Measurements from ENCODE around the gene MRPL50.

MRPL50 gene

GRCh38 chr9:101398068-101398929 lies at the start of gene MRPL50, which contains the start of gene ZNF189:
Gene MRPL50 (minus strand): TSS chr9:101398618. CDS start chr9:101398592, 26 bp downstream.
Gene ZNF189 (plus strand): TSS chr9:101398851. CDS start chr9:101399157, 306 bp downstream.
- Mint-ChIP-seq H3K27ac (peak within 1 kb of the TSS; percentile 99), H3K9me3 (peaks cover 39% of the 10 kb centered on the region), H3K4me3 (peak within 1 kb of the TSS; percentile 99), H3K36me3 (ENCODE audit: low read depth) (peaks cover 73% of the 10 kb centered on the region), H3K27me3 (ENCODE audit: low read depth) (no peaks in the 10 kb centered on the region), H3K4me1 (ENCODE audit: low read depth) (peaks cover 40% of the 10 kb centered on the region)
- DNase-seq (ENCODE audit: low spot score) = peak; percentile 97

GRCh38 chr9:101446732-101447131 lies 48.3 kb upstream of the MRPL50 start:
- no peak overlapping the region for H3K27ac Mint-ChIP-seq

GRCh38 chr9:101445353-101446029 lies 47.1 kb upstream of the MRPL50 start:
- H3K36me3 Mint-ChIP-seq (ENCODE audit: low read depth) = no peaks in the 10 kb centered on the region
- peaks cover 35% of the 10 kb centered on the region for H3K27me3 Mint-ChIP-seq (ENCODE audit: low read depth)
- H3K9me3 Mint-ChIP-seq = no peaks in the 10 kb centered on the region
- no peak overlapping the region for H3K4me3 Mint-ChIP-seq
- H3K4me1 Mint-ChIP-seq (ENCODE audit: low read depth) = peaks cover 9% of the 10 kb centered on the region
- DNase-seq (ENCODE audit: low spot score) = no peak
- H3K27ac Mint-ChIP-seq = no peak overlapping the region

More at GRCh38 chr9:101446732-101447131, 48.3 kb upstream of the MRPL50 start:
- DNase-seq (ENCODE audit: low spot score) = no peak
- no peaks in the 10 kb centered on the region for H3K9me3 Mint-ChIP-seq
- no peaks in the 10 kb centered on the region for H3K36me3 Mint-ChIP-seq (ENCODE audit: low read depth)
- H3K4me3 Mint-ChIP-seq = no peak overlapping the region
- H3K4me1 Mint-ChIP-seq (ENCODE audit: low read depth) = peaks cover 9% of the 10 kb centered on the region
- peaks cover 40% of the 10 kb centered on the region for H3K27me3 Mint-ChIP-seq (ENCODE audit: low read depth)

- no peak overlapping the region for H3K27ac Mint-ChIP-seq
- no peak for DNase-seq (ENCODE audit: low spot score)
- no peaks in the 10 kb centered on the region for H3K4me1 Mint-ChIP-seq (ENCODE audit: low read depth)
- H3K36me3 Mint-ChIP-seq (ENCODE audit: low read depth) = no peaks in the 10 kb centered on the region
- H3K9me3 Mint-ChIP-seq = no peaks in the 10 kb centered on the region
- peaks cover 18% of the 10 kb centered on the region for H3K27me3 Mint-ChIP-seq (ENCODE audit: low read depth)
- H3K4me3 Mint-ChIP-seq = no peak overlapping the region
These were observed 45.0 kb upstream of the MRPL50 start for GRCh38 chr9:101443364-101443771.

- H3K9me3 Mint-ChIP-seq = no peaks in the 10 kb centered on the region
- no peak overlapping the region for H3K4me3 Mint-ChIP-seq
- peaks cover 17% of the 10 kb centered on the region for H3K27me3 Mint-ChIP-seq (ENCODE audit: low read depth)
- H3K36me3 Mint-ChIP-seq (ENCODE audit: low read depth) = no peaks in the 10 kb centered on the region
- no peak overlapping the region for H3K27ac Mint-ChIP-seq
- H3K4me1 Mint-ChIP-seq (ENCODE audit: low read depth) = no peaks in the 10 kb centered on the region
- no peak for DNase-seq (ENCODE audit: low spot score)
These were observed 44.3 kb upstream of the MRPL50 start for GRCh38 chr9:101442736-101443135.

- peaks cover 17% of the 10 kb centered on the region for H3K27me3 Mint-ChIP-seq (ENCODE audit: low read depth)
- H3K4me1 Mint-ChIP-seq (ENCODE audit: low read depth) = no peaks in the 10 kb centered on the region
- H3K36me3 Mint-ChIP-seq (ENCODE audit: low read depth) = no peaks in the 10 kb centered on the region
- H3K27ac Mint-ChIP-seq = no peak overlapping the region
- no peak overlapping the region for H3K4me3 Mint-ChIP-seq
- no peak for DNase-seq (ENCODE audit: low spot score)
- H3K9me3 Mint-ChIP-seq = no peaks in the 10 kb centered on the region
These were observed 43.9 kb upstream of the MRPL50 start for GRCh38 chr9:101442318-101442717.

GRCh38 chr9:101440714-101441230 lies 42.4 kb upstream of the MRPL50 start:
- H3K4me1 Mint-ChIP-seq (ENCODE audit: low read depth) = no peaks in the 10 kb centered on the region
- DNase-seq (ENCODE audit: low spot score) = no peak
- H3K36me3 Mint-ChIP-seq (ENCODE audit: low read depth) = no peaks in the 10 kb centered on the region
- H3K27me3 Mint-ChIP-seq (ENCODE audit: low read depth) = peaks cover 9% of the 10 kb centered on the region
- no peak overlapping the region for H3K27ac Mint-ChIP-seq
- no peaks in the 10 kb centered on the region for H3K9me3 Mint-ChIP-seq
- H3K4me3 Mint-ChIP-seq = no peak overlapping the region

GRCh38 chr9:101438523-101438922 lies 40.1 kb upstream of the MRPL50 start:
- no peak for DNase-seq (ENCODE audit: low spot score)
- no peak overlapping the region for H3K4me3 Mint-ChIP-seq
- H3K27ac Mint-ChIP-seq = no peak overlapping the region
- no peaks in the 10 kb centered on the region for H3K36me3 Mint-ChIP-seq (ENCODE audit: low read depth)
- H3K4me1 Mint-ChIP-seq (ENCODE audit: low read depth) = no peaks in the 10 kb centered on the region
- no peaks in the 10 kb centered on the region for H3K9me3 Mint-ChIP-seq
- H3K27me3 Mint-ChIP-seq (ENCODE audit: low read depth) = peaks cover 5% of the 10 kb centered on the region

- Mint-ChIP-seq H3K36me3 (ENCODE audit: low read depth) (no peaks in the 10 kb centered on the region), H3K27ac (no peak overlapping the region), H3K9me3 (no peaks in the 10 kb centered on the region), H3K27me3 (ENCODE audit: low read depth) (peaks cover 5% of the 10 kb centered on the region), H3K4me3 (no peak overlapping the region), H3K4me1 (ENCODE audit: low read depth) (no peaks in the 10 kb centered on the region)
- no peak for DNase-seq (ENCODE audit: low spot score)
These were observed 39.4 kb upstream of the MRPL50 start for GRCh38 chr9:101437806-101438232.

- no peaks in the 10 kb centered on the region for H3K4me1 Mint-ChIP-seq (ENCODE audit: low read depth)
- H3K27ac Mint-ChIP-seq = no peak within 1 kb of the TSS
- no peaks in the 10 kb centered on the region for H3K9me3 Mint-ChIP-seq
- DNase-seq (ENCODE audit: low spot score) = no peak
- H3K4me3 Mint-ChIP-seq = no peak within 1 kb of the TSS
- no peaks in the 10 kb centered on the region for H3K36me3 Mint-ChIP-seq (ENCODE audit: low read depth)
- H3K27me3 Mint-ChIP-seq (ENCODE audit: low read depth) = peaks cover 4% of the 10 kb centered on the region
These were observed 37.2 kb upstream of the MRPL50 start, which contains the start of gene ALDOB for GRCh38 chr9:101435601-101436079. Gene ALDOB (minus strand): TSS chr9:101435774. CDS start chr9:101430887, 4,887 bp downstream.

GRCh38 chr9:101434998-101435397 lies 36.6 kb upstream of the MRPL50 start:
- no peaks in the 10 kb centered on the region for H3K9me3 Mint-ChIP-seq
- H3K4me1 Mint-ChIP-seq (ENCODE audit: low read depth) = no peaks in the 10 kb centered on the region
- DNase-seq (ENCODE audit: low spot score) = no peak
- peaks cover 4% of the 10 kb centered on the region for H3K27me3 Mint-ChIP-seq (ENCODE audit: low read depth)
- no peak overlapping the region for H3K27ac Mint-ChIP-seq
- H3K36me3 Mint-ChIP-seq (ENCODE audit: low read depth) = no peaks in the 10 kb centered on the region
- H3K4me3 Mint-ChIP-seq = no peak overlapping the region

- H3K4me3 Mint-ChIP-seq = no peak overlapping the region
- no peaks in the 10 kb centered on the region for H3K4me1 Mint-ChIP-seq (ENCODE audit: low read depth)
- no peaks in the 10 kb centered on the region for H3K9me3 Mint-ChIP-seq
These were observed 34.8 kb upstream of the MRPL50 start for GRCh38 chr9:101433229-101433628.

GRCh38 chr9:101432740-101433139 lies 34.3 kb upstream of the MRPL50 start:
- no peaks in the 10 kb centered on the region for H3K4me1 Mint-ChIP-seq (ENCODE audit: low read depth)
- H3K4me3 Mint-ChIP-seq = no peak overlapping the region
- H3K36me3 Mint-ChIP-seq (ENCODE audit: low read depth) = no peaks in the 10 kb centered on the region
- DNase-seq (ENCODE audit: low spot score) = no peak
- no peak overlapping the region for H3K27ac Mint-ChIP-seq
- H3K9me3 Mint-ChIP-seq = no peaks in the 10 kb centered on the region
- H3K27me3 Mint-ChIP-seq (ENCODE audit: low read depth) = peaks cover 4% of the 10 kb centered on the region

More at GRCh38 chr9:101433229-101433628, 34.8 kb upstream of the MRPL50 start:
- Mint-ChIP-seq H3K27me3 (ENCODE audit: low read depth) (peaks cover 4% of the 10 kb centered on the region), H3K27ac (no peak overlapping the region), H3K36me3 (ENCODE audit: low read depth) (no peaks in the 10 kb centered on the region)
- DNase-seq (ENCODE audit: low spot score) = no peak

GRCh38 chr9:101432171-101432570 lies 33.8 kb upstream of the MRPL50 start:
- Mint-ChIP-seq H3K4me1 (ENCODE audit: low read depth) (no peaks in the 10 kb centered on the region), H3K4me3 (no peak overlapping the region), H3K9me3 (no peaks in the 10 kb centered on the region), H3K27ac (no peak overlapping the region), H3K27me3 (ENCODE audit: low read depth) (peaks cover 4% of the 10 kb centered on the region), H3K36me3 (ENCODE audit: low read depth) (no peaks in the 10 kb centered on the region)
- no peak for DNase-seq (ENCODE audit: low spot score)

Measured in T-helper 2 cell treated with Interferon-gamma antibody and Interleukin-4, amounts not matched to agents 5 μg/mL and 100 μg/mL, for 36 hours (primary cell).